ENCODE measurements around the gene ATE1. TPM values are rescaled to one million over a fixed set of nuclear protein-coding genes. Genes with fewer than 3 reads are reported as not detected.

The ATE1 gene
- total and polyA plus RNA-seq, 8 donors, result 4.9 to 47.4 (median 9.1) TPM

DNA sequence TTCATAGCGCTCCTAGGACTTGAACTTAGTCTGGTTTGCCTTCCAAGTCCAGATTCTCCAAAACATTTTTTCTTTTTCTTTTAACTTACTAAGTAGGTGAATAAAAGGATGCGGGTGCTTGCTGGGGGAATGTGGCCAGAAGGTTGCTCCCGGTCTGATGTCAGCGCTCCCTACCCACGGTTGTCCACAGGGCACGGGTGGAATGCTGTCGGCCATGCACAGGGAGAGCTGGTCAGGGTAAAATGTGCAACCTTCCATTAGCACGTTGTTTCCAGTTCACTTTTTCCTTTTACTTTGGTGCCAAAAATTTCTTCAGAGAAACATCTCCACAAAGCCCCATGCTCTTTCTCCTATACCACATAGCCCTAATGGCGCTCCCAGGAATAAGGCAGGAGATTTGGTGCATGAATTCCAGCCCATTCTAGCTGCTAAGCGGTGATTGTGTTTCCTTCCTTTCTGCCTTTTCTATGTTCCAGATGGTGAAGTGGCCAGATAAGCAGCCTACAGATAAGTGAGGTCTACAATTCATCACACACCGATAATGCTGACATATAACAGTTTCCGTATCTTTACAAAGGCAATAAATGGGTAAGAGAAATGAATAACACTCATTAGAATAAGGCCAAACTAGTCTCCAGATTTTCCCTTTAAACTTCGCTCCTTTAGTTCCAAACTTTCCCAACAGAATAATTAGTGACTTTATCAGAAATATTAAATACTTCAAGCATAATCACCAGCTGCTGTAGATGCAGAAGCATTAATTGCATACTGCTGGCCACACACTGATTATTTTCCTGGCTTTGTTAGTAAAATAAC is 191.3 kb downstream of the ATE1 start:
- Histone ChIP-seq H3K4me3 (no peak overlapping the region), H3K36me3 (peaks cover 0 to 8% (median 5%) of the 10 kb centered on the region in 4 donors), H3K4me1 (peaks cover 0 to 11% (median 0%) of the 10 kb centered on the region in 4 donors), H3K9me3 (no peaks in the 10 kb centered on the region), H3K27me3 (peaks cover 0 to 25% (median 5%) of the 10 kb centered on the region in 3 donors), H3K27ac (no peak overlapping the region)
- no peak for DNase-seq
- no peak for TF ChIP-seq POLR2A (IDR thresholded peaks at IDR 0.05)
- TF ChIP-seq EP300 (IDR thresholded peaks at IDR 0.05), result no peak
- TF ChIP-seq, protein P1, sequence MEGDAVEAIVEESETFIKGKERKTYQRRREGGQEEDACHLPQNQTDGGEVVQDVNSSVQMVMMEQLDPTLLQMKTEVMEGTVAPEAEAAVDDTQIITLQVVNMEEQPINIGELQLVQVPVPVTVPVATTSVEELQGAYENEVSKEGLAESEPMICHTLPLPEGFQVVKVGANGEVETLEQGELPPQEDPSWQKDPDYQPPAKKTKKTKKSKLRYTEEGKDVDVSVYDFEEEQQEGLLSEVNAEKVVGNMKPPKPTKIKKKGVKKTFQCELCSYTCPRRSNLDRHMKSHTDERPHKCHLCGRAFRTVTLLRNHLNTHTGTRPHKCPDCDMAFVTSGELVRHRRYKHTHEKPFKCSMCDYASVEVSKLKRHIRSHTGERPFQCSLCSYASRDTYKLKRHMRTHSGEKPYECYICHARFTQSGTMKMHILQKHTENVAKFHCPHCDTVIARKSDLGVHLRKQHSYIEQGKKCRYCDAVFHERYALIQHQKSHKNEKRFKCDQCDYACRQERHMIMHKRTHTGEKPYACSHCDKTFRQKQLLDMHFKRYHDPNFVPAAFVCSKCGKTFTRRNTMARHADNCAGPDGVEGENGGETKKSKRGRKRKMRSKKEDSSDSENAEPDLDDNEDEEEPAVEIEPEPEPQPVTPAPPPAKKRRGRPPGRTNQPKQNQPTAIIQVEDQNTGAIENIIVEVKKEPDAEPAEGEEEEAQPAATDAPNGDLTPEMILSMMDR (IDR thresholded peaks at IDR 0.05), result no peak
- no peak for TF ChIP-seq POLR2AphosphoS5 (IDR thresholded peaks at IDR 0.05)
- 57 to 68% (median 65%) methylated on average over 13 of the region's 13 CpGs for WGBS, 5 donors
- intact Hi-C loops (cut with DNase I; ENCODE audit: low total_unique reads), result loop anchor here (10.0 kb wide), 1 partner anchor 122 kb away; no protein-coding TSS in a partner anchor

DNA sequence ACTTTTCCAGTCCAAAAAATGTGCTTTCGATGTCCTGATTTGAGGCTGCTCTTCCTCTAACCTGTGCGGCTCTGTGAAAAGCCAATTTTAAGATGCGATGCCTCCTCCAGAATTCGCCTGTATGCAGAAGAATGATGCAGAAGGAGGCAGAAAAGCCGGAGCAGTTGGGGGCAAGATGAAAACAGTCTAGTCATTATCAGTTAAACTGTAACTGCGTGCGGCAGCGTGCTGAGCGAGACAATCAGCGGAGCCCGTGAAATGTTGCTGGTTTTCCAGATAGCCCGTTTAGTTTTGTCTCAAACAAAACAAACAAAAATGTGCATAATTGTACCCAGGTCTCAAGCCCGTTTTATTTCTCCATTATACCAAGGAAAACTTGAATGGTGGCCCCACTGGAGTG is 192.6 kb downstream of the ATE1 start:
- intact Hi-C loops (cut with DNase I; ENCODE audit: low total_unique reads), result loop anchor here (10.0 kb wide), 1 partner anchor 120 kb away; no protein-coding TSS in a partner anchor

DNA sequence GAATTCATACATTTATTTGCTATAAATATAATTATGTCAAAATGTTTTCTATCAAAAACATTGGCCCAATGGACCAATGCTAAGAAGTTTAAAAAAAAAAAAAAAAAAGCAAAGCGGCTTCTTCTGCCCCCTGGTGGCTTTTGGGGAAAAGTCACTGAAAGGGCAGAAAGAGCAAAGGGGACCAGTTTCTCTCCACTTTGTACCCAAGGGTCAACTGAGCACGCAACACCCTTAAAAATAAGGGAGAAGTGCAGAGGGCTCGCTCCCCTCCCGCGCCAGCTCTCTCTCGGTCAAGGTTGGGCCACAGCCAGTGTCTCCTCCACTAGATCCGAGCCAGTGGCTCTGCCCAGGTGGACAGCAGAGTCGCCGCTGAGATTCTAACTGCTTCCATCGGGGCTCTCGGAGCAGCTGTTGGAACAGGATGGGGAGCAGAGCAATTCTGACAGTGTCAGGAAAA is 193.2 kb downstream of the ATE1 start:
- TF ChIP-seq, protein P1 (IDR thresholded peaks at IDR 0.05), result peak in 5 of 7 experiments; percentile 13 to 67 (median 59)
- TF ChIP-seq EP300 (IDR thresholded peaks at IDR 0.05), result no peak
- no peak for TF ChIP-seq POLR2AphosphoS5 (IDR thresholded peaks at IDR 0.05)
- no peak for TF ChIP-seq POLR2A (IDR thresholded peaks at IDR 0.05)
- H3K4me3 ChIP-seq, result no peak overlapping the region
- intact Hi-C loops (cut with DNase I; ENCODE audit: low total_unique reads), result loop anchor here (5.0 to 10.0 kb wide), 2 partner anchors 120 to 792 kb away; no protein-coding TSS in a partner anchor
- H3K9me3 ChIP-seq, result no peaks in the 10 kb centered on the region
- H3K27me3 ChIP-seq, result peaks cover 0 to 25% (median 5%) of the 10 kb centered on the region in 3 donors
- 19 to 34% (median 30%) methylated on average over 11 of the region's 11 CpGs for WGBS, 5 donors
- no peaks in the 10 kb centered on the region for H3K36me3 ChIP-seq
- H3K27ac ChIP-seq, result no peak overlapping the region
- H3K4me1 ChIP-seq, result peaks cover 0 to 11% (median 0%) of the 10 kb centered on the region in 4 donors
- peak in 1 of 2 donors; percentile 42 for DNase-seq

More for the DNA sequence above, 192.6 kb downstream of the ATE1 start:
- Histone ChIP-seq H3K4me3 (no peak overlapping the region), H3K27ac (no peak overlapping the region), H3K36me3 (no peaks in the 10 kb centered on the region), H3K9me3 (no peaks in the 10 kb centered on the region), H3K27me3 (peaks cover 0 to 25% (median 5%) of the 10 kb centered on the region in 3 donors), H3K4me1 (peaks cover 0 to 11% (median 0%) of the 10 kb centered on the region in 4 donors)
- no peak for DNase-seq
- TF ChIP-seq, protein P1 (IDR thresholded peaks at IDR 0.05), result no peak
- TF ChIP-seq EP300 (IDR thresholded peaks at IDR 0.05), result no peak
- no peak for TF ChIP-seq POLR2A (IDR thresholded peaks at IDR 0.05)
- no peak for TF ChIP-seq POLR2AphosphoS5 (IDR thresholded peaks at IDR 0.05)
- 66 to 77% (median 74%) methylated on average over 13 of the region's 13 CpGs for WGBS, 5 donors

DNA sequence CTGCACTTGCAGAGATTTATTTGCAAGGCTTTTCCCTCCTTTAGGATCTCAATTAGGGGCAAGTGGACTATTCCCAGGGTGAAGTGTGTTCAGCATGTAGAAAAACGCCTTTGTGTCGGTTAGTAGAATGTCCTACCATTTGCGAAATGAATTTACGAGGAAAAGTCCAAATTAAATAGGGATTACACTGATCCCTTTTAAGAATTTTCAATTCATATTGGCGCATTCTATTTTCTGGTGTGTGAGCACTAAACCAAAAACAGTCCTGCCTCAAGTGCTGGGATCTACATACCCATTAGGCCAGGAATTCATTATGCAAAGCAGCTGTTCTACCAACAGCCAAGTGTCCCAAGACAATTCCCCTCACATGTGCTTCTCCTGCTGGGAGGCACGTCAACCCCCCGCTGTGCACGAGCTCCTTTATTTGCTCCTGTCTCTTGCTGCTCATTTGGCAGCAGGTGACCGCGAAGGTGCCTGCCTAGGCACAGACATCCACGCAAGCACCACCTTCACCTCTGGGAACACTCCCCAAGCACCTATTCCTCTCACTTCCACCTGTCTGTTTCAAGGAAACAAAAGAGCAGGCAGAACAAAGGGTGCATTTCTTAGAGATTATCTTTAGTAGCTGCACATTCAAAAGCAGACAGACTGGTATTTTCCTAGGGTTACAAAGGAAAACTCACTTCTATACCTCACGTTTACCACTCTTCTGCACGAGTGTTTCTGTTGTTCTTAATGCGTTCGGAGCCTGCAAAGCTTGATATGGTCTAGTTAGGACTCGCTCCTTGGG is 195.0 kb downstream of the ATE1 start:
- Histone ChIP-seq H3K27me3 (peaks cover 0 to 25% (median 5%) of the 10 kb centered on the region in 3 donors), H3K4me1 (peaks cover 0 to 11% (median 0%) of the 10 kb centered on the region in 4 donors), H3K27ac (no peak overlapping the region), H3K9me3 (no peaks in the 10 kb centered on the region), H3K36me3 (no peaks in the 10 kb centered on the region), H3K4me3 (no peak overlapping the region)
- intact Hi-C loops (cut with DNase I; ENCODE audit: low total_unique reads), result loop anchor here (5.0 to 10.0 kb wide), 2 partner anchors 118 to 791 kb away; no protein-coding TSS in a partner anchor
- WGBS, 5 donors, result 50 to 74% (median 62%) methylated on average over 16 of the region's 16 CpGs
- no peak for TF ChIP-seq POLR2AphosphoS5 (IDR thresholded peaks at IDR 0.05)
- TF ChIP-seq EP300 (IDR thresholded peaks at IDR 0.05), result no peak
- no peak for TF ChIP-seq POLR2A (IDR thresholded peaks at IDR 0.05)
- TF ChIP-seq, protein P1 (IDR thresholded peaks at IDR 0.05), result no peak
- DNase-seq, result peak in 1 of 2 donors; percentile 26

Data from stomach (tissue), 9 donors.